ENCODE measurements around the gene TRIM66.

DNA sequence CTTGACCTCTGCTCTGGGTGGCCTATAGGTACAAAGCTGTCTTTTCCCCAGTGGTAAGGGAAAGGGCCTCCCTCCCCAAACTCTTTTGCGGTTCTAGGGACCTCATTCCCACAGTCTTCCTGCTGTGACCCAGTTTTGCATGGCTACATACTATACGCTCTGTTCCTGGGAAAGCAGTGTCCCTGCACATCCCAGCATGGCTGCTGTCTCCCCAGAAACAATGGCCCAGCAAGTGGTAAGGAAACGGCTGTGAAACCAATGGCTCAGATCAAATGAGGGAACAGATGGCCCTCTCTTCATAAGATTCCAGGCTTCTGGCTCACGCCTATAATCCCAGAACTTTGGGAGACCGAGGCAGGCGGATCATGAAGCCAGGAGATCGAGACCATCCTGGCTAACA, 41.2 kb upstream of the TRIM66 start:
- TF ChIP-seq CTCF (conservative IDR thresholded peaks at IDR 0.05; ENCODE audit: low read depth in 2 of 2) (no peak), ZNF114 (CRISPR knock-in tag; IDR thresholded peaks at IDR 0.05) (no peak), POLR2AphosphoS5 (IDR thresholded peaks at IDR 0.05; ENCODE audit: low read depth) (no peak), EZH2phosphoT487 (IDR thresholded peaks at IDR 0.05; ENCODE audit: unreplicated experiment) (no peak), NANOG (IDR thresholded peaks at IDR 0.05; ENCODE audit: borderline replicate concordance) (no peak), CREB1 (CRISPR knock-in tag; IDR thresholded peaks at IDR 0.05; ENCODE audit: low read depth) (no peak), EZH2 (IDR thresholded peaks at IDR 0.05; ENCODE audit: low read depth, unreplicated experiment) (no peak), JUNB (IDR thresholded peaks at IDR 0.05; ENCODE audit: unreplicated experiment) (no peak), ZNF331 (CRISPR knock-in tag; IDR thresholded peaks at IDR 0.05; ENCODE audit: low read depth) (no peak), ZNF462 (CRISPR knock-in tag; IDR thresholded peaks at IDR 0.05) (no peak), STAT1 (IDR thresholded peaks at IDR 0.05; ENCODE audit: unreplicated experiment) (no peak)
- TF ChIP-seq, protein P1, sequence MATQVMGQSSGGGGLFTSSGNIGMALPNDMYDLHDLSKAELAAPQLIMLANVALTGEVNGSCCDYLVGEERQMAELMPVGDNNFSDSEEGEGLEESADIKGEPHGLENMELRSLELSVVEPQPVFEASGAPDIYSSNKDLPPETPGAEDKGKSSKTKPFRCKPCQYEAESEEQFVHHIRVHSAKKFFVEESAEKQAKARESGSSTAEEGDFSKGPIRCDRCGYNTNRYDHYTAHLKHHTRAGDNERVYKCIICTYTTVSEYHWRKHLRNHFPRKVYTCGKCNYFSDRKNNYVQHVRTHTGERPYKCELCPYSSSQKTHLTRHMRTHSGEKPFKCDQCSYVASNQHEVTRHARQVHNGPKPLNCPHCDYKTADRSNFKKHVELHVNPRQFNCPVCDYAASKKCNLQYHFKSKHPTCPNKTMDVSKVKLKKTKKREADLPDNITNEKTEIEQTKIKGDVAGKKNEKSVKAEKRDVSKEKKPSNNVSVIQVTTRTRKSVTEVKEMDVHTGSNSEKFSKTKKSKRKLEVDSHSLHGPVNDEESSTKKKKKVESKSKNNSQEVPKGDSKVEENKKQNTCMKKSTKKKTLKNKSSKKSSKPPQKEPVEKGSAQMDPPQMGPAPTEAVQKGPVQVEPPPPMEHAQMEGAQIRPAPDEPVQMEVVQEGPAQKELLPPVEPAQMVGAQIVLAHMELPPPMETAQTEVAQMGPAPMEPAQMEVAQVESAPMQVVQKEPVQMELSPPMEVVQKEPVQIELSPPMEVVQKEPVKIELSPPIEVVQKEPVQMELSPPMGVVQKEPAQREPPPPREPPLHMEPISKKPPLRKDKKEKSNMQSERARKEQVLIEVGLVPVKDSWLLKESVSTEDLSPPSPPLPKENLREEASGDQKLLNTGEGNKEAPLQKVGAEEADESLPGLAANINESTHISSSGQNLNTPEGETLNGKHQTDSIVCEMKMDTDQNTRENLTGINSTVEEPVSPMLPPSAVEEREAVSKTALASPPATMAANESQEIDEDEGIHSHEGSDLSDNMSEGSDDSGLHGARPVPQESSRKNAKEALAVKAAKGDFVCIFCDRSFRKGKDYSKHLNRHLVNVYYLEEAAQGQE (IDR thresholded peaks at IDR 0.05; ENCODE audit: unreplicated experiment) = no peak
- TF ChIP-seq, protein P2, sequence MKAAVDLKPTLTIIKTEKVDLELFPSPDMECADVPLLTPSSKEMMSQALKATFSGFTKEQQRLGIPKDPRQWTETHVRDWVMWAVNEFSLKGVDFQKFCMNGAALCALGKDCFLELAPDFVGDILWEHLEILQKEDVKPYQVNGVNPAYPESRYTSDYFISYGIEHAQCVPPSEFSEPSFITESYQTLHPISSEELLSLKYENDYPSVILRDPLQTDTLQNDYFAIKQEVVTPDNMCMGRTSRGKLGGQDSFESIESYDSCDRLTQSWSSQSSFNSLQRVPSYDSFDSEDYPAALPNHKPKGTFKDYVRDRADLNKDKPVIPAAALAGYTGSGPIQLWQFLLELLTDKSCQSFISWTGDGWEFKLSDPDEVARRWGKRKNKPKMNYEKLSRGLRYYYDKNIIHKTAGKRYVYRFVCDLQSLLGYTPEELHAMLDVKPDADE (IDR thresholded peaks at IDR 0.05) = no peak
